GM12878 (cell line): ENCODE data around the gene TSEN34.

Experiments
- RAD21 ChIP-seq: IDR thresholded peaks from 2 replicates; pipeline ENCODE4 v1.6.1; 2011; ENCODE audit warnings: mild to moderate bottlenecking, low read depth, low read length, moderate library complexity; ENCODE audit not compliant: insufficient read depth
- TF ChIP-seq, protein P1 (sequence below), 3 experiments: IDR thresholded peaks in 2 of 3; conservative IDR thresholded peaks in 1 of 3; 2 replicates each; pipeline ENCODE4 v1.5.1; 2011; ENCODE audit warnings: low read depth in 3 of 3, low read length in 3 of 3, mild to moderate bottlenecking in 3 of 3, control low read depth in 2 of 3, moderate library complexity in 2 of 3, inconsistent platforms in 1 of 3, mixed read lengths in 1 of 3; ENCODE audit not compliant: control insufficient read depth in 2 of 3, insufficient read depth in 1 of 3; ENCODE audit errors: extremely low read depth in 1 of 3

DNA sequence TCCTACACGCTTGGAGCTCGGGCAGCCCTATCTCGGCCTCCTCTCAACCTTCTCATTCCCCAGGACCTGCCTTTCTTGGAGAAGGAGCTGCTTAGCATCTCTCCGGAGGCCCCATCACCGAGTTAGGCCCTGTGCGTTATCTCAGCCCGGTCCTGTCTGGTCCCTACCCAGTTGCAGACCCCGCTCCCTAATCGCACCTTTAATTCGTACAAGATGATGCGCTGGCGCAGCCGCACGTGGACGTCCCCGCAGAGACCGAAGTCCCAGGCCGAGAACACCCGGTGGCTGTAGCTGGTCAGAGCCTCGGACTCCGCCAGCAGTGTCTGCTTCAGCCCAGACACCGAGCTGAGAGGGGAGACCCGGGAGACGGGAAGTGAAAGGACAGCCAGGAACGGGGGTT lies 25.9 kb upstream of the TSEN34 start:
- TF ChIP-seq, protein P1, sequence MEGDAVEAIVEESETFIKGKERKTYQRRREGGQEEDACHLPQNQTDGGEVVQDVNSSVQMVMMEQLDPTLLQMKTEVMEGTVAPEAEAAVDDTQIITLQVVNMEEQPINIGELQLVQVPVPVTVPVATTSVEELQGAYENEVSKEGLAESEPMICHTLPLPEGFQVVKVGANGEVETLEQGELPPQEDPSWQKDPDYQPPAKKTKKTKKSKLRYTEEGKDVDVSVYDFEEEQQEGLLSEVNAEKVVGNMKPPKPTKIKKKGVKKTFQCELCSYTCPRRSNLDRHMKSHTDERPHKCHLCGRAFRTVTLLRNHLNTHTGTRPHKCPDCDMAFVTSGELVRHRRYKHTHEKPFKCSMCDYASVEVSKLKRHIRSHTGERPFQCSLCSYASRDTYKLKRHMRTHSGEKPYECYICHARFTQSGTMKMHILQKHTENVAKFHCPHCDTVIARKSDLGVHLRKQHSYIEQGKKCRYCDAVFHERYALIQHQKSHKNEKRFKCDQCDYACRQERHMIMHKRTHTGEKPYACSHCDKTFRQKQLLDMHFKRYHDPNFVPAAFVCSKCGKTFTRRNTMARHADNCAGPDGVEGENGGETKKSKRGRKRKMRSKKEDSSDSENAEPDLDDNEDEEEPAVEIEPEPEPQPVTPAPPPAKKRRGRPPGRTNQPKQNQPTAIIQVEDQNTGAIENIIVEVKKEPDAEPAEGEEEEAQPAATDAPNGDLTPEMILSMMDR (IDR thresholded peaks at IDR 0.05 in 2 of 3, conservative IDR thresholded peaks at IDR 0.05 in 1 of 3; ENCODE audit: control insufficient read depth in 2 of 3, extremely low read depth in 1 of 3, insufficient read depth in 1 of 3, low read depth in 3 of 3, low read length in 3 of 3), result no peak
- no peak for TF ChIP-seq RAD21
